Muscle layer of colon (tissue), 2 donors: ENCODE data around the gene ULK2.
"Not testable (repeated sequence)": the region's sequence is repeated elsewhere in the genome, so short reads cannot be mapped to it uniquely, and the experiment has no call there.

Source experiments
- H3K27ac ChIP-seq: one replicate; pipeline ENCODE4 v1.7.0; 2013; ENCODE audit warnings: low read depth, mild to moderate bottlenecking, low read length, moderate library complexity
- H3K27me3 ChIP-seq, 2 donors: one replicate each; pipeline ENCODE4 v1.7.0; 2013; ENCODE audit warnings: low read length in 2 of 2, mild to moderate bottlenecking in 2 of 2; ENCODE audit not compliant: insufficient read depth in 2 of 2, control insufficient read depth in 1 of 2
- H3K36me3 ChIP-seq: one replicate; pipeline ENCODE4 v1.7.0; 2013; ENCODE audit warnings: mild to moderate bottlenecking, low read length; ENCODE audit not compliant: insufficient read depth
- H3K4me1 ChIP-seq: one replicate; pipeline ENCODE4 v1.7.0; 2013; ENCODE audit warnings: mild to moderate bottlenecking, low read length; ENCODE audit not compliant: insufficient read depth
- H3K4me3 ChIP-seq, 2 donors: one replicate each; pipeline ENCODE4 v1.7.0; 2013; ENCODE audit warnings: low read length in 2 of 2, low read depth in 1 of 2, mild to moderate bottlenecking in 1 of 2, moderate library complexity in 1 of 2
- H3K9ac ChIP-seq: one replicate; pipeline ENCODE4 v1.7.0; 2013; ENCODE audit warnings: low read length
- H3K9me3 ChIP-seq: one replicate; pipeline ENCODE4 v1.7.0; 2013; ENCODE audit warnings: mild to moderate bottlenecking, low read length
- donor health status: abdominal sarcoma.
- donor health status: Adenocarcinoma of cecum.

Gene ULK2

DNA sequence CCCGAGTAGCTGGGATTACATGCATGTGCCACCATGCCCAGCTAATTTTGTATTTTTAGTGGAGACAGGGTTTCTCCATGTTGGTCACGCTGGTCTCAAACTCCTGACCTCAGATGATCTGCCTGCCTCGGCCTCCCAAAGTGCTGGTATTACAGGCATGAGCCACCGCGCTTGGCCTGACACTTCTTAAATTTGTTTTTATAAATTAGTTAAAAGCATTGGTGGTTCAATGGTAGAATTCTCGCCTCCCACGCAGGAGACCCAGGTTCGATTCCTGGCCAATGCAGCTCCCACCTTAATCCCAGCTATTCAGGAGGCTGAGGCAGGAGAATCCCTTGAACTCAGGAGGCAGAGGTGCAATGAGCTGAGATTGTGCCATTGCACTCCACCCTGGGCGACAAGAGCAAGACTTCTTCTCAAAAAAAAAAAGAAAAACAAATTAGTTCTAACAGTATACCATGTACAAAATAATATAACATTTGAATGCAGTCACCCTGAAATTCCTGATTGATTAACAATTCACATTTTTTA, 7.0 kb downstream of the ULK2 start:
- H3K36me3 ChIP-seq, H3K4me1 ChIP-seq, H3K27me3 ChIP-seq, H3K9ac ChIP-seq, H3K9me3 ChIP-seq, H3K4me3 ChIP-seq, H3K27ac ChIP-seq: not testable (repeated sequence)

DNA sequence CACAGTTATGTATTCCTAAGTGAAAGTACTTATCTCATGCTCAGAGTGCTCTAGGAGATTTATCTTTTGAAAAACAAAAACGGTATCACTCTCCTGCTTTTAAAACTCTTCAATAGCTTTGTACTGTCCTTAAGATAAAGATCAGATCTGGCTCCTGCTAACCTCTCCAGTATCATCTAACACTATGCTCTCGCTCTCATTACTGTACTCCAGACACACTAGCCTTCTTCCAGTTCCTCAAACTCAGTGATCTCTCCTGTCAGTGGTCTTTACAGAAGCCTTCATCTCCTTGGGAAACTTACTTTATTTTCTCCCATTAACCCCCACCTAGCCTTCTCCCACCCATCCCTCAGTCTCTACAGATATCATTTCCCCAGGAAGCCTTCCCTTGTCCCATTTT, 10.1 kb downstream of the ULK2 start:
- Histone ChIP-seq H3K27me3 (no peaks in the 10 kb centered on the region), H3K4me1 (no peaks in the 10 kb centered on the region), H3K4me3 (no peak overlapping the region), H3K9ac (no peak overlapping the region), H3K36me3 (no peaks in the 10 kb centered on the region), H3K27ac (no peak overlapping the region), H3K9me3 (no peaks in the 10 kb centered on the region)

DNA sequence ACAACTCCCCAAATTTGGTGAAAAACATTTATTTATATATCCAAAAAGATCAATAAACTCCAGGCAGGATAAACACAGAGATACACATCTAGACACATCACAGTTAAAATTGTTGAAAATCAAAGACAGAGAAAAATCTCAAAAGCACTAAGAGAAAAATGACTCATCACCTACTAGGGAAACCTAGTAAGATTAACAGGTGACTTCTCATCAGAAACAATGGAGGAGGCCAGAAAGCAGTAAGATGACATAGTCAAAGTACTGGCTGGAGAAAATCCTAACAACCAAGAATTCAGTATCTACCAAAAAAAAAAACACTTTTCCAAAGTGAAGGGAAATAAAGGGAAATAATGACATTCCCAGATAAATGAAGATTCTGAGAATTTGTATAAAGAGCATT, 33.8 kb downstream of the ULK2 start:
- no peaks in the 10 kb centered on the region for H3K9me3 ChIP-seq
- H3K4me1 ChIP-seq, result no peaks in the 10 kb centered on the region
- no peak overlapping the region for H3K9ac ChIP-seq
- H3K27me3 ChIP-seq, result no peaks in the 10 kb centered on the region
- peaks cover 15% of the 10 kb centered on the region for H3K36me3 ChIP-seq
- no peak overlapping the region for H3K27ac ChIP-seq
- H3K4me3 ChIP-seq, result no peak overlapping the region

DNA sequence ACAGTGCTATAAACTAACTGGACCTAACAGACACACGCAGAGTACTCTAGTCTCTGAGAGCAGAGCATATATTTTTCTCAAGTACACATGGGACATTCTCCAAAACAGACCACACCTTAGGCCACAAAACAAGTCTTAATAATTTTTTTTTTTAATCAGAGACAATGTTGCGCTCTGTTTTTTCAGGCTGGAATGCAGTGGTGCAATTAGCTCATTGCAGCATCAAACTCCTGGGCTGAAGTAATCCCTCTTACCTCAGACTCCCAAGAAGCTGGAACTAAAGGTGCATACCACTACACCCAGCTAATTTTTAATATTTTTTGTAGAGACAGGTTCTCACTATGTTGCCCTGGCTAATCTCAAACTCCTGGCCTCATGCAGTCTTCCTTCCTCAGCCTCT, 37.7 kb downstream of the ULK2 start:
- Histone ChIP-seq H3K4me3 (no peak overlapping the region), H3K4me1 (no peaks in the 10 kb centered on the region), H3K9ac (no peak overlapping the region), H3K27me3 (no peaks in the 10 kb centered on the region), H3K27ac (no peak overlapping the region), H3K9me3 (no peaks in the 10 kb centered on the region), H3K36me3 (peaks cover 15% of the 10 kb centered on the region)

DNA sequence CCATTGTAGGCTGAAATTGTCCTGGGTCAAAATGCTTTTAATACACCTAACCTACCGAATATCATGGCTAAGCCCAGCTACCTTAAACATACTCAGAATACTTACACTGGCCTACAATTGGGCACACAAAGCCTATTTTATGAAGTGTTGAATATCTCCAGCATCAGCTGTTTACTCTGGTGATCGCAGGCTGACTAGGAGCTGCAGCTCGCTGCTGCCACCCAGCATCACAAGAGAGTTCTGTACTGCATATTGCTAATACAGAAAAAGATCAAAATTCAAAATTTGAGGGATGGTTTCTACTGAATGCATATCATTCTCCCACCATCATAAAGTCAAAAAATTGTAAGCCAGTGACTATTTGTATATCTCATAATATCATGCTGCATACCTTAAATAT, 55.3 kb downstream of the ULK2 start:
- H3K27me3 ChIP-seq, result no peaks in the 10 kb centered on the region
- no peaks in the 10 kb centered on the region for H3K4me1 ChIP-seq
- H3K9ac ChIP-seq, result no peak overlapping the region
- no peak overlapping the region for H3K27ac ChIP-seq
- no peak overlapping the region for H3K4me3 ChIP-seq
- H3K36me3 ChIP-seq, result peaks cover 21% of the 10 kb centered on the region
- no peaks in the 10 kb centered on the region for H3K9me3 ChIP-seq

DNA sequence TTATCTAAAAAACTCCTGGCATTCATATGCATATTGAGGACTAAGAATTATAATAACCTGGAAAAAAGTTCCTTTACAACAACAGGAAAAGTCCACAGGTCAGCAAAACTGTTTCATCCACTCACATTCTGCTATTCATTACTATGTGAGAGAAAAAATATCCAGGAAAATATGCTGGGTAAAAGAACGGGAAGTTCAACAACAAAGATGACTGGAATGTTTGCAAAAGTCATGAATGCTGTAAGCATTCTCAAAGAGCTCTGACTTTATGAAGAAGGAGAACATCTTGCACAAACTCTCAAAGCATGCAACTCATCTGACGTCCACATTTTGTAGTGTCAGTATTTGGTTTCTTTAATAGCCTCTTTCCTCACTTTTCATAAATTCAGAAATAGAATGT, 62.7 kb downstream of the ULK2 start:
- no peaks in the 10 kb centered on the region for H3K9me3 ChIP-seq
- no peak overlapping the region for H3K27ac ChIP-seq
- H3K9ac ChIP-seq, result no peak overlapping the region
- no peaks in the 10 kb centered on the region for H3K27me3 ChIP-seq
- no peaks in the 10 kb centered on the region for H3K4me1 ChIP-seq
- peaks cover 35% of the 10 kb centered on the region for H3K36me3 ChIP-seq
- no peak overlapping the region for H3K4me3 ChIP-seq

DNA sequence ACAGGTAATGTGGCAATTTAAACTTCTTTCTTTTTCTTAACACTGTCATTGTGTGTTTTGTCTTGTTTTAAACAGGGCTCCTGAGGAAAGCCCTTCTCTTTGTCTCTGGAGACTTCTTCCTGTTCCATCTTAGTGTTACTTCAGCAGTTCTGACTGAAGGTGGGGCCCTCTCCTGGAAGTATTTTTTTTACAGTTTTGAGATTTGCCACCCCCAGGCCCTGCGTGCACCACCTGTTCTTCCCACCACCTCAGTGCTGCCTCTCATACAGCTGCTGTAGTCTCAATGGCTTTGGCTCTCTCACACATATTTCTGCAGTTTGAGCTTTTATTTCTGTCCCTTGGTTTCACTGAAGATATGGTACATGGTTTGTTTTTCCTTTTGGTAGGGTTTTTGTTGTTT, 67.2 kb downstream of the ULK2 start:
- Histone ChIP-seq H3K9ac (no peak overlapping the region), H3K36me3 (peaks cover 44% of the 10 kb centered on the region)

DNA sequence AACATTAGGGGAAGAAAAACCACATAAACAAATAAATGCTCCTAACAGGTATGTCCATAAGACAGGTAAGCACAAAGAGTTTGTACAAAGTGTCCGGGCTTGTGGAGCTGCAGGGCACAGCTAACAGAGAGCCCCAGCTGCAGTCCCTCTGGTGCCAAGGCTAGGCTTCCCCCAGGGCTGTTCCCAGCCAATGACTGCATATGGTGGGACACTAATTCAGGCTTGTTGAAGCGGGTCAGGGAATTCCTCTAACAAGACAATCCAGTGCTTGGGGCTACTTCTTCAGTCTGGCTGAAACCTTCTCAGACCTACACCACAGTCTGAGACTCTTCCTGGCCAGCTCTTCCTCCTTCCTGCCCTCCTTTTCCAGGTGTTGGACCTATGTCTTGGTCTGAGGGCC, 67.9 kb downstream of the ULK2 start:
- Histone ChIP-seq H3K36me3 (peaks cover 51% of the 10 kb centered on the region), H3K4me1 (no peaks in the 10 kb centered on the region), H3K4me3 (no peak overlapping the region), H3K27ac (no peak overlapping the region), H3K9ac (no peak overlapping the region), H3K9me3 (no peaks in the 10 kb centered on the region), H3K27me3 (no peaks in the 10 kb centered on the region)

More for the DNA sequence above, 67.2 kb downstream of the ULK2 start:
- H3K27ac ChIP-seq, result no peak overlapping the region
- H3K4me3 ChIP-seq, result no peak overlapping the region
- no peaks in the 10 kb centered on the region for H3K9me3 ChIP-seq
- H3K27me3 ChIP-seq, result no peaks in the 10 kb centered on the region
- no peaks in the 10 kb centered on the region for H3K4me1 ChIP-seq

DNA sequence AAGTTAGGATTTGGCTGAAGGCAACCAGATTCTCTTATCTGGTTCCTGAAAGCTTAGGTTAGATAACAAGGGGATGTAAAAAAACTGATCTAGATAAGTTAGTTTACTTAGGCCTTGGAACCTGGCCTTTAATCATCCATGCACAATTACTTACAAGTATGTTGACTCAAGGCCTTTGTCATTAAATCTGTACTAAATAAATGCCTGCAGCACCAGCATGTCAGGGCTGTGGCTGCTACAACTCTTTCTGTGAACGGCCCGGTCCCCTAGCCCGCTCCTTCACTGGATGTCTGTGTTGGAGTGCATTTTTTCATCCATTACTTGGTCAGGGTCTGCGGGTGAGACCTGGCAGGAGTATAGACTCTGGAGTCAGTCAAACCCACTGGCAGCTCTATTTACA, 71.3 kb downstream of the ULK2 start:
- H3K27me3 ChIP-seq, result no peaks in the 10 kb centered on the region
- H3K9me3 ChIP-seq, result no peaks in the 10 kb centered on the region
- H3K4me3 ChIP-seq, result no peak overlapping the region
- no peak overlapping the region for H3K27ac ChIP-seq
- no peaks in the 10 kb centered on the region for H3K4me1 ChIP-seq
- peaks cover 43% of the 10 kb centered on the region for H3K36me3 ChIP-seq
- H3K9ac ChIP-seq, result no peak overlapping the region

DNA sequence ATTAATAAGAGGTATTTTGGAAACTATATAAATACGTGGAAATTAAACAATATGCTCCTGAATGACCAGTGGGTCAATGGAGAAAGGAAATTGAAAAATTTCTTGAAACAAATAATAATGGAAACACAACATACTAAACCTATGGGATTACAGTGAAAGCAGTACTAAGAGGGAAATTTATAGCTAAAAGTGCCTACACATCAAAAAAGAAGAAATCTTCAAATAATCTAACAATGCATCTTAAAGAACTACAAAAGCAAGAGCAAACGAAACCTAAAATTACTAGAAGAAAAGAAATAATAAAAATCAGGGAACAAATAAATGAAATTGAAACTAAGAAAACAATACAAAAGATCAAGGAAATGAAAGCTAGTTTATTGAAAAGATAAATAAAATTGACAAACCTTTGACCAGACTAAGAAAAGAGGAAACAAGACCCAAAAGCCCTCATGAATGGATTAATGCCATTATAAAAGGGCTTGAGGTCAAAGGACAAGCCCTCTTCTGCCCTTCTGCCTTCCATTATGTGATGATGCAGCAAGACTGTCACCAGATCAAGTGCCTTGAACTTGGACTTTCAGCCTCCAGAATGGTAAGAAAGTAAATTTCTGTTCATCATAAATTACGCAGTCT, 75.7 kb downstream of the ULK2 start:
- Histone ChIP-seq H3K9ac (no peak overlapping the region), H3K36me3 (peaks cover 54% of the 10 kb centered on the region)

DNA sequence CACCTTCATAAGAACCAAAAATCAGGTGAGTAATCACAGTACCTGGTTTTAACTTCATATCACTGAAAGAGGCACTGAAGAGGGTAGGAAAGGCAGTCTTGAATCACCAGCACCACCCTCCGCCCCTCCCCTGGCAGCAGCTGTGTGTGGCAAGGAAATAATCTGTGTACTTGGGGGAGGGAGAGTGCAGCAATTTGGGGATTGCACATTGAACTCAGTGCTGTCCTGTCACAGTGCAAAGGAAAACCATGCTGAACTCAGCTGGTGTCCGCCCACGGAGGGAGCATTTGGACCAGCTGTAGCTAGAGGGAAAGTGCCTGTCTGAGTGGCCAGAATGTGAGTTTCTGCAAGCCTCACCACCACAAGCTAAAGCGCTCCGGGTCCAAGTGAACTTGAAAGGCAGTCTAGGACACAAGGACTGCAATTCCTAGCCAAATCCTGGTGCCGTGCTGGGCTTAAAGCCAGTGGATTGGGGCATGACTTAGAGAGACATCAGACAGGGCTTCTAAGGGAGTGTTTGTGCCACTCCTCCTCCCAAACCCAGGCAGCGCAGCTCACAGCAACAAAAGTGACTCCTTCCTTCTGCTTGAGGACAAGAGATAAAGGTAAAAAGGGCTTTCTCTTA, 79.9 kb downstream of the ULK2 start:
- Histone ChIP-seq H3K9ac (no peak overlapping the region), H3K27me3 (no peaks in the 10 kb centered on the region), H3K4me3 (no peak overlapping the region), H3K9me3 (no peaks in the 10 kb centered on the region), H3K4me1 (no peaks in the 10 kb centered on the region), H3K36me3 (peaks cover 33% of the 10 kb centered on the region), H3K27ac (no peak overlapping the region)

More for the DNA sequence above, 75.7 kb downstream of the ULK2 start:
- H3K27ac ChIP-seq, result no peak overlapping the region
- H3K9me3 ChIP-seq, result no peaks in the 10 kb centered on the region
- no peak overlapping the region for H3K4me3 ChIP-seq
- H3K27me3 ChIP-seq, result no peaks in the 10 kb centered on the region
- no peaks in the 10 kb centered on the region for H3K4me1 ChIP-seq

DNA sequence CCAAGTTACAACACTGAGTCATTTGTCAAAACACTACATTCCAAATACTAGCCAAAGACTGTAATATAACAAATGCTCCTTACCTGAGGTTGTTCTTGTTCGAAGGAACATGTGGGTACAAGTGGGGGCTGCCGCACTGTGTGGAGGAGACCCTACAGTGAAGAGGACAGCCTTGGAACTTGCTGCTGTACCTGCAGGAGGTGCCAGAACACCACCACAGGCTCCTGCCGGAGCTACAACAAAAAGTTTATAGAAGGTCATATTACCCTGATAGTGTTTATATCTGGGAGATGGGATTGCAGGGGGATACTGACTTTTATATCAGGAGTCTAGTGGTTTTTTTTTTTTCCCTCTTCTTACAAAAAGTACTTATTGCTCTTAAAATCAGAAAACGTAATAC, 81.9 kb downstream of the ULK2 start:
- H3K36me3 ChIP-seq, result peaks cover 43% of the 10 kb centered on the region
- no peaks in the 10 kb centered on the region for H3K9me3 ChIP-seq

More for the DNA sequence above, 81.9 kb downstream of the ULK2 start:
- no peaks in the 10 kb centered on the region for H3K4me1 ChIP-seq
- H3K27ac ChIP-seq, result no peak overlapping the region
- H3K9ac ChIP-seq, result no peak overlapping the region
- H3K4me3 ChIP-seq, result no peak overlapping the region
- no peaks in the 10 kb centered on the region for H3K27me3 ChIP-seq
